GM19193 (cell line): ENCODE data around the gene ISLR.

Experiments used
- POLR2A ChIP-seq: IDR thresholded peaks from 4 replicates; pipeline ENCODE4 v1.6.1; 2011; ENCODE audit not compliant: insufficient read depth, insufficient read length; ENCODE audit errors: extremely low read depth

Gene ISLR

DNA sequence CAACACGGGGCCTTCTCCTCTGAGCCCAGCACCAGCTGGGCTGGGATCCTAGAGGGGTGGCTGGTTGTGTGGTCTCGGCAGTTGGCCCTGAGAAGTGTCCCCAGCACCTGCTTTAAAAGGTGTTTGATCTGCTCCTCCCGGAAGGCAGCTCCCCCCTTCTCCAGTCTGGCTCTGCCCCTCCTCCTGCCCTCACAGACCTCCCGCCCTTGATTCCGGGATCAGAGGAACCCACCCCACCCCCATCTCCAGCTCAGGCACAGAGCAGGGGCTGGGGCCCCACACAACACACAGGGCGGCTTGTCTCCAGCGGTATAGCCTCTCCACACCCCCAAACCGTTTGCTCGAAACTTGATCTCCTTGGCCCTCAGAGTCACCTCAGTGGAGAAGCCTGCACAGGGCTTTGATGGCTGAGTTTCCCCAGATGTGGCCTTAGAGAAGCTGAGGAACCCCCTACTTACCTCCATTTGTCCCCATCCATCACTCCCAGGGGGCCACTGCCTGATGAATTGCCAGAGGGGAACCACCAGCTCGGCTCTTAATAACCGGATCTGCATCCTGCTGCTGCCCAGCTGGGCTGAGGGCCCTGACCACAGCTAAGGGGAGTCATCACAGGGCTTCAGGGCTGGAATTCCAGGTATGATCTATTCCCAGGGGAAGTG lies 35.5 kb downstream of the ISLR start:
- no peak for TF ChIP-seq POLR2A

DNA sequence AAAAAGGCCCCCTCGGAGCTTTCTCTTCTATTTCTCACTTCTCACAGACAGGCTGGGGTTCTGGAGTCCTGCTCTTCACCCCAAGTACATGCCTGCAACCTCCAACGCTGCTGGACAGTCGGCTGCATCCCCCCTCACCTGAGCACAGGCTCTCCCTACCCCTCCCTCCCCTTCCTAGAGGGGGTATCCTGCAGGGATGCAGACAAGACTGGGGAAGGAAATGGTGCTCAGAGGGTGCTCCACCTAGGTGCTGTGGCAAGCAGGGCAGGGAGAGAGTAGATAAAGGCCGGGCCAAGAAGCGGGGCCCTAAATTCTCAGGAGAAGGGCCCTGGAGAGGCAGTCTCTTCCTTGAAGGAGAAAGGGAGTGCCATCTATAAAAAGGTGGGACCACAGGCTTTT lies 36.0 kb downstream of the ISLR start:
- no peak for TF ChIP-seq POLR2A

DNA sequence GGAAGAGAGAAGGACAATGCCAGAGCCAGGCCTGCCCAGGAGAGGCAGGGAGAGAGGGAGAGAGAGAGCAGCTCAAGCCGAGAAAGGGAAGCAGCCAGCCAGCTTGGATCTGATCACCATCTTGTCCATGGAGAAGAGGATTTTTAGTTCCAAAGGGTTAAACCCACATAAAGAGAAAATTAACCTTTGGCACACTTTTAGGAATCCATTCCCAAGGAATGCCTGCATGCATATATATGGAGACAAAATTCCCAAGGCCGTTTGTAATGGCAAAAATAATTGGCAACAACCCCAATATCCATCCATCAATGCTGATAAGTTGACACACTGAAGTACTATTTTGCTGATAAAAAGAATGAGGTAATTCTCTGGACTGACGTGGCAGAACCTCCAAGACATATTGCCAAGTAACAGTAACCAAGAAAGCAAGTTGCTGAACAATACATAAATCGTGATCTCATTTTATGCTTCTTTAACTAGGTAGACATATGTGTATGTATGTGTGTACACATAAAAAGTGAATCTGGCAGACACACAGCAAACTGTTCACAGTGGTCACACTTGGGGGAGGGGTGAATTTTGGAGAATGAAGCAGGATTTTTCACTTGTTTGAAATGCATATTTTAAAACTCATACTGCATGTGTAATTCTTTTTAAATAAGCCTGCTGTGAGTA lies 36.6 kb downstream of the ISLR start:
- no peak for TF ChIP-seq POLR2A

DNA sequence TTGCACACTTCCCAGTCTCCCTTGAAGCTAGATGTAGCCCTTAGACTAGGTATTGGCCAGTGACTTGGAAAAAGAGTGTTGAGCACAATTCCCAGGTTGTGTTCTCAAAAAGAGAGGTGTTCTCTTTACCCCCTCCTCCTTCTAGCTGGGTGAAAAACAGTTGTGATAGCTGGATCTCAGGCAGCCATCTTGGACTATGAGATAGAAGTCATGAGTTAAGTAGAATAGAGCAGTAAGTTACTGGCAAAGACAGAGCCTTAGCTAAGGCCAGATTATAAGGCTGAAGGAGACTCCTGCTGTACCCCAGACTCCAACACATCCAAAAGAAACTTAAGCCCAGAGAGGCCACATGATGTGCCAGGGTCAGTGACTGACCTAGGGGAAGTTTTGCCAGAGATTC lies 37.2 kb downstream of the ISLR start:
- no peak for TF ChIP-seq POLR2A

DNA sequence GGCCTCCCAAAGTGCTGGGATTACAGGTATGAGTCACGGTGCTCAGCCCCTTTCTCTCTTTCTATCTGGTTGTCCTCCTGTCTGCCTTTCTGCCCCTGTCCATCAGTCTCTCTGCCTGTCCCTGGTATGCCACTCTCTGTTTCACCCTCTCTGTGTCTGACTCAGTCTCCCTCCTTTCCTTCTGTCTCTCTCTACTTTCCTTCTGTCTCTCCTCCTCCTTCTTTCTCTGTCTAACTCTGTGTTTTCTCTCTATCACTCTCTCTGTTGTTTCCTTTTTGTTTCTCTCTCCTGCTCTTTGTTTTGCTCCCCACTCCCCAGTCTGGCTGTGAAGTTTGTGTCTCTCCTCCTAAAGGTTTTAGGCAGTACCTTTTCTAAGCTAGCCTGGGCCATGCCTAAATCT lies 38.1 kb downstream of the ISLR start:
- TF ChIP-seq POLR2A: no peak

DNA sequence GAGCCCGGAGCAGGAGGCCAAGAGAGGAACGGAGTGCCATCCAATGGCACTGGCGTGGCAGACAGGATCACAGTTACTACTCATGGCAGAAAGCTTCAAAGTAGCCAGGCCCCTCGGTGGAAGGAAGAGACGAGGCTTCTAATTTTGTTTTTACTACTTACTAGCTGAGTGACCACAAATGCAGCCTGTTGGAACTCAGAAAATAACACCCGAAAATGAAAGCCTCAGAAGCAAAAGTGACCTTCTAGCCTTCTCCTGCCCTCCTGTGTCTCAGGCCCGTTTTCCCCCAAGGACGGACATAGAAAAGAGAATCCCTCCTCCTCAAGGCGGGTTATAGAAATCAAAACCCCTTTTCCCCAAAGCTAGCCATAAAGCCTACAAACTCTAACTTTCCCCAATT lies 39.0 kb downstream of the ISLR start:
- no peak for TF ChIP-seq POLR2A

DNA sequence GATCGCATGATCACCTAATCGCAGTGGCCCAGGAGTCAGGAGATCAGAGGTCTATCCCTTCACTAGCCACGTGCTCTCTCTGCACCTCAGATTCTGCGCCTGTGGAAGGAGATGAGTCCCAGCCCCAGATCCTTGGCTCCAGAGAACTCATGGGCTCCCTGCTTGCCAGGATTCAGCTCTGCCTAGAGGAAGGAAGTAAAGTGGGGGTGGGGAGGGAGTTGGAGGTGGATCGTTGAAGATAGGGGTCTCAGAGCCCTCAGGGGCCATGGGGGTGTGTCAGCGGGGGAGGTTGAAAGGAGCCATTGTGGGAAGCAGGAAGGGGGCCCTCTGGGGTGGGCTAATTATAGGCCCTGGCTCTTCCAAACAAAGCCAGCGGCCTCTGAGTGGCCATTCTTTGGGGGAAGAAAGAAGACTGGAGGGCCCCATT lies 40.4 kb downstream of the ISLR start:
- TF ChIP-seq POLR2A: no peak

DNA sequence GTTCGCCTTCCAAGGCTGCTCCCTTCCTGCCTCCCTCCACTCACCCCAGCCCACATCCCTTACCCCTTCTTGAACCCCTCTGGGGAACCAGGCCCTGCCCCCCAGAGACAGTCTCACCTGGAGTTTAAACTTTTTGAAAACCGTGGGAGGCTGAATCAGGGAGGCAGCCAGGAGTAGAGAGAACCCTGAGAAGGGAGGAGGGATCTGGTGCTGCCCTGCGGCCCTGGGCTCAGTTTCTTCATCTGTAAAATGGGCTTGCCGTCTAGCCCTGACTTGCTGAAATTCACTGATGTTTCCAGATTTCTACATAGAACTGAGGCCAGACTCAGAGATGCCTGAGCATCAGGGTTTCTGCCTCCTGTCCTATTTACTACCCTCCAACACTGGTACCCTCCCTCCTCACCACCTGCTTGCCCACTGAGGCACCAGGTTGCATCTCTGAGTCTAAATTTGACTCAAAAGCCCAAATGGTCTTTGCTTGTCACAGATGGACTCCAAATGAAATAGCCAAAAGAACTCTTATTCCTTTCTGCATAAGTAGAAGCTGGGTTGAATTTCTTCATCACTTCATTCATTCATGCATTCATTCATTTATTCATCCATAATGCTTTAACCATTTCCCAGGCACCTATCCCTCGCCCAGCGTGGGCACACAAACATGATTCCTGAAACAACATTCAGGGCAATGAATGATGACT lies 41.0 kb downstream of the ISLR start:
- no peak for TF ChIP-seq POLR2A

DNA sequence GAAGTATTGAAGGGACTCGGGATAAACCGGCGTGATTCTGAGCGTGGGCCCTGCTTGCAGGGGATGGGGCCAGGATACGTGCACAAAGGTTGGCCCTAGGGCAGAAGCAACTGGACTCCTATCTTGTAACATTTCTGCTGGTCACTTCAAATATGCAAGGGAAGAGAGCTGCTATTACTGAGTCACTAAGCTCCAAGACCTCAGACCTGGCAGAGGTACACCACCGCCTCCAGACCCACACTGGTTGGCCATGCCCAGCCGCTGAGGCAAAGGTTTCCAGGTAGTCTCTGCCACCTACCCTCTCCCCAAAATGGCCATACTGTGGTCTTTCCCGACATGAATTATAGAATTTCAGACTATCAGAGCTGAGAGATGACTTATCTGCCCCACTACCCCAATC lies 42.4 kb downstream of the ISLR start:
- TF ChIP-seq POLR2A: no peak

DNA sequence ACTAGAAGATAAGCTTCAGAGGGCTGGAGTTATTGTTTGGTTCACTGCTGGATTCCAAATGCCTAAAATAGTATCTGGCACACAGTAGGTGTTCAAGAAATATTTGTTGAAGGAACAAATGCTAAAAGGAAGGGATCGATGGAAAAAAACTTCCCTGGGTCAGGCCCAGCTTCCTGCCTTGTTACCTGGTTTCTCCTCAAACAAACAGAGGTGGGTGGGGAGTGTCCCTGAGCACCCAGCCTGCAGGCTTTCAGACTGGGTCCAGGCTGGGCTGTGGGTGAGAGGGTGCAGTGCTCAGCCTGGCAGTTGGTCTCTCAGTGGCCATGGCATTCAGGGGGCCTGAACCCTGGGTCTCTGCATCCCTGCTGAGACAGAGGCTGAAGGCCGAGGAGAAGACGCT lies 43.4 kb downstream of the ISLR start:
- no peak for TF ChIP-seq POLR2A

DNA sequence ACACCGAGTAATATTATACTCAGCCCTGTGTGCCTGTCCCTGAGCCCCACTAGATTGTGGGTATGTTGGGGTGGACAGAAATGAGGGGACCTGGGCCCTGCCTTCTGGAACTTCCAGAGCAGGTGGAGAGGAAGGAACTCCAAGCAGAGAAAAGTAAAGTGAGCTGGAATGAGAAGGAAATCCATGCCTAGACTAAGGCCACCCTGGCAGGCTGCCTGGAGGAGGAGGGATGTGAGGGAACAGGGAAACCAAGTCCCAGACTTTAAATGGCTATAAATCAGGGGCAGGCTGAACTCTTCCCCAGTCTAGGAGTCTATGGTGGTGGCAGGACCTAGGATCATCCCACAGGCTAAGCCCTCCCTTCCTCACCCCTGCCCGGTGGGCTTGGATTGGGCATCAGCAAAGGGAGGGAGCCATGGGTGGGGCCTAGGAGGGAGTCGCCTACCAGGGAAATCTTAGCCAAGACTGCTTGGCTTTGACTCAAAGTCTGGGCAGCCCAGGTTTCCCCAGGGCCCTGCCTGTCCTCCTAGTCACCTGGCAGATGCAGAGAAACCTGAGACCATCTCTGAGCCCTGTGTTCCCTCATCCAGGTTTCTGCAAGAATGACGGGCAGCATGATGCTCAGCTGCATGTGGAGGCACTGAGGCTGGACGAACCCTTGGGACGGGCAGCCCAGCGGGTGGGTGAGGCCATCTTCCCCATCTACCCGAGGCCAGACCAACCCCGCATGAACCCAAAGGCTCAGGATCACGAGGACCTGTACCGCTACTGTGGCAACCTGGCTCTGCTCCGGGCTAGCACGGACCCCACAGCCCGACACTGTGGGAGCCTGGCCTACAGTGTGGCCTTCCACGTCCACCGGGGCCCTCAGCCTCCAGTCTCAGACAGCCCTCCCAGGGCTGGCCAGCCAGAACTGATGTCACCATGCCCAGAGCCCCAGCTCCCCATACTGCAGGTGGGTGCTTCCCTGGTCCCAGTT lies 44.7 kb downstream of the ISLR start:
- no peak for TF ChIP-seq POLR2A

DNA sequence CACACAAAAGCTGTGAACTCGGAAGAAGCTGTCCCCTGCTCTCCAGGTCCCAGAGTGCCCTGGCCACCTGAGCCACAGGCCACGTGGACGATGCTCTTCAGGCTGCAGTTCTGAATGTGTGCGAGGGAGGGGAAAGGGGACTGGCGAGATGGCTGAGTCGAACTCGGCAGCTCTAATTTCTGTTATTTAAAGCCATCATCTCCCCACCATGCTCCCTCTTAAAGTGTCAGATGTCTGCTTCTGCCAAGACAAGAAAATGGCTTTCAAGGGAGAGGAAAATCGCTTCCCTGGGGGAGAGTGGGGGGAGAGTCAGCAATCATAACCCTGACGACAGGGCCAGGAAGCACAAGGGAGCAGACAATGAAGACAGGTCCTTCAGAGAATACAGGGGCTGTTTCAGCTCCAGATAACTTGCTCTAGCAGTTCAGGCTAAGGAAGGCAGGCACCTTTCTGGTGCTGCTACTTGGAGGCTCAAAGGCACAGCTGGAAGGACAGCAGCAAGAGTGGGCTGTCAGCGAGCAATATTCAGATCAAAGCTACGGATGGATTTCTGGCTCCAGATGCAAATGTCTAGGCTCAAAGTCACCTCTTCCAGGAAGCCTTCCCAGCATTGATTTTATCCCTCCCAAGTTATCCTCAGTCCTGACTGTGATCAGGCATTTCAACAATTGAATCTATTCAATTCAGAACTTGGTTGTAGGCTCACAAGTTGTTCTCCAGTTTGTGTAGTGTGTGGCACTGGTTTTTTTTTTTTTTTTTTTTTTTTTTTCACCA lies 47.2 kb downstream of the ISLR start:
- no peak for TF ChIP-seq POLR2A

DNA sequence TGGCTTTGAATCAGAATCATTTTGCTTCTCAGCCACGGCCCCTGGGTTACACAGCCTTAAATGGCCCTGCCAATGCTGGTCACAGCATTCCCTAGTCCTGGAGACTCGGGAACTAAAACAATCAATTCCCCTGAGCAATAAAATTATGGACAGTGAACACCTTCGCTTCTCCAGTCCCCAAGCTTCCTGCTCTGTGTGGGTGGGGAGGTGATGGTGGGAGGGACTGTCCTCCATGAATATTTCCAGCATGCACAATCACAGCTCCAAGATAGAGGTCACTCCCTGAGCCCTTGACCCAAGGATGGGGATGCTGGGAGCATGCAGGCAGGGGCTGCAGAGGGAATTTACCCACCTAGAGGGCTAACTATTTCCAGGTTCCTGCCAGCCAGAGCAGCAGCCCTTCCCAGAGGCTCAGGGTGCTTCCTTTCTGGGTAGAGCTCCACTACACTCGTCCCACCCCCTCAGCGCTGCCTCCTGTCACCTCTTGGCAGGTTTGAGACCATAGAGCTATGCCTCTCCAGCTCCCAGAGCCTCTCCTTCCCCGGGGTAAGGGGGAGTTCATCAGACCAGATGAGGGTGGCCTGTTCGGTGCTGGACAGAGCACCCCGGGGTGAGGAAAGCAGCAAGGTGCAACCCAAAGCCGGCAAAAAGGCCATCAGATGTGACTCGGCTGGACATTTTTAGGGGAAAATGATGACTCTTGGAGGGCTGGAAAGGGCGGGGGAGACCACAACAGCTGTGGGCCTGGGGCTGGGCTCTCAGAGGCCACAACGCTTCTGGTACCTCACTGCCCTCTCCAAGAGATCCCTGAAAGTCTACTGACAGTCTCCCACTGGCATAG lies 48.1 kb downstream of the ISLR start:
- no peak for TF ChIP-seq POLR2A
